Activated T-helper 1 cell treated with anti-CD3 and anti-CD28 coated beads, Interleukin-12 subunit alpha, Interleukin-12 subunit beta, Interleukin-2, Interleukin-4 antibody, amounts not matched to agents 30 ng/mL and 10 ng/mL and 1 ng/mL, durations not matched to agents 14 hours and 24 hours and 36 hours (primary cell): ENCODE measurements around the gene SYNJ2. TPM values are rescaled to one million over a fixed set of nuclear protein-coding genes. Genes with fewer than 3 reads are reported as not detected.

Experiments
- DNase-seq: peaks from one replicate; pipeline ENCODE4 v3.0.0; 2021; ENCODE audit warnings: low spot score
- H3K27ac Mint-ChIP-seq: one replicate; pipeline ENCODE4 v1.8.0; 2021; ENCODE audit warnings: mild to moderate bottlenecking, mixed read lengths
- H3K27me3 Mint-ChIP-seq: one replicate; pipeline ENCODE4 v1.8.0; 2022; ENCODE audit warnings: mild to moderate bottlenecking, moderate library complexity, mixed read lengths; ENCODE audit not compliant: insufficient read depth
- H3K36me3 Mint-ChIP-seq: one replicate; pipeline ENCODE4 v1.8.0; 2021; ENCODE audit warnings: low read depth, mixed read lengths
- H3K4me1 Mint-ChIP-seq: one replicate; pipeline ENCODE4 v1.8.0; 2021; ENCODE audit warnings: low read depth, mixed read lengths
- H3K4me3 Mint-ChIP-seq: one replicate; pipeline ENCODE4 v1.8.0; 2021; ENCODE audit warnings: mild to moderate bottlenecking, moderate library complexity, mixed read lengths
- H3K9me3 Mint-ChIP-seq: one replicate; pipeline ENCODE4 v1.8.0; 2021; ENCODE audit warnings: mixed read lengths
- intact Hi-C: fragments of 100-400 bp; cut with micrococcal nuclease; formaldehyde crosslinking; loops from one replicate; pipeline ENCODE4 v1.15.1; 2024
- total RNA-seq: library from RNA; stranded (reverse); gene quantifications from 2 replicates; pipeline ENCODE4 v1.2.3, GENCODE V29; 2022

The SYNJ2 gene
- total RNA-seq, 1 donor from 2014 or later, result 31.2 TPM

- Mint-ChIP-seq H3K4me3 (no peak overlapping the region), H3K9me3 (no peaks in the 10 kb centered on the region), H3K4me1 (peaks cover 50% of the 10 kb centered on the region), H3K27ac (no peak overlapping the region), H3K36me3 (peaks cover 43% of the 10 kb centered on the region), H3K27me3 (no peaks in the 10 kb centered on the region)
- intact Hi-C loops, result no loop called here
- no peak for DNase-seq
Observed at GRCh38 chr6:158068156-158068892, 86.7 kb downstream of the SYNJ2 start.

GRCh38 chr6:158068893-158069799 lies 87.5 kb downstream of the SYNJ2 start:
- intact Hi-C loops, result no loop called here
- Mint-ChIP-seq H3K36me3 (peaks cover 51% of the 10 kb centered on the region), H3K27me3 (no peaks in the 10 kb centered on the region), H3K9me3 (no peaks in the 10 kb centered on the region), H3K4me3 (peak overlapping the region; percentile 22), H3K27ac (peak overlapping the region; percentile 40), H3K4me1 (peaks cover 56% of the 10 kb centered on the region)
- no peak for DNase-seq

- H3K4me1 Mint-ChIP-seq, result peaks cover 60% of the 10 kb centered on the region
- no peak for DNase-seq
- H3K9me3 Mint-ChIP-seq, result no peaks in the 10 kb centered on the region
- peak overlapping the region; percentile 29 for H3K27ac Mint-ChIP-seq
- no peaks in the 10 kb centered on the region for H3K27me3 Mint-ChIP-seq
- peaks cover 55% of the 10 kb centered on the region for H3K36me3 Mint-ChIP-seq
- intact Hi-C loops, result no loop called here
- H3K4me3 Mint-ChIP-seq, result no peak overlapping the region
Observed at GRCh38 chr6:158069800-158070195, 88.1 kb downstream of the SYNJ2 start.

DNA sequence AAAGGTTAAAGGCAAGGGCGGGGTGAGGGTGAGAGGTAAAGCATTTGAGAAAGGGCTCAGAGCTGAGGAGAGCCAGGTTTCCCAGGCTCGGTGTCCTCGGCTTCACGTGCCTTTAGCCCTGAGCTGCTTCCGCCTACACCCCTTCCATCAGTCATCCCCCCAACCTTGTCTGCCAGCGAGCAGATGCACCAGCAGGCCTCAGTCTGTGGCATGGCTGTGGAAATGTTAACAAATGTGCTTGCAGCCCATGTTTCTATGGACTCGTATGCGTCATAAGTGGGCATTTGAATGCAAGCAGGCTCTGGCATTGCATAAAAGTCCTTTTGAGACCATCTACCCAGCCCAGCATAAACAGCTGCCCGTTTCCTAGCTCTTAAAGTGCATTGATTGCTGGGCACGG lies 88.8 kb downstream of the SYNJ2 start:
- DNase-seq, result no peak
- Mint-ChIP-seq H3K27ac (no peak overlapping the region), H3K27me3 (no peaks in the 10 kb centered on the region), H3K36me3 (peaks cover 58% of the 10 kb centered on the region), H3K4me3 (no peak overlapping the region), H3K4me1 (peaks cover 60% of the 10 kb centered on the region), H3K9me3 (no peaks in the 10 kb centered on the region)
- intact Hi-C loops, result no loop called here

- intact Hi-C loops, result loop anchor here (1.0 to 2.0 kb wide), 5 partner anchors 45 to 757 kb away; no protein-coding TSS in a partner anchor
- Mint-ChIP-seq H3K36me3 (peaks cover 60% of the 10 kb centered on the region), H3K9me3 (no peaks in the 10 kb centered on the region), H3K27ac (peak overlapping the region; percentile 70), H3K27me3 (no peaks in the 10 kb centered on the region), H3K4me1 (peaks cover 60% of the 10 kb centered on the region), H3K4me3 (no peak overlapping the region)
- DNase-seq, result no peak
Observed at GRCh38 chr6:158071121-158072082, 89.7 kb downstream of the SYNJ2 start.

GRCh38 chr6:158072083-158072721 lies 90.5 kb downstream of the SYNJ2 start:
- peak overlapping the region; percentile 70 for H3K27ac Mint-ChIP-seq

DNA sequence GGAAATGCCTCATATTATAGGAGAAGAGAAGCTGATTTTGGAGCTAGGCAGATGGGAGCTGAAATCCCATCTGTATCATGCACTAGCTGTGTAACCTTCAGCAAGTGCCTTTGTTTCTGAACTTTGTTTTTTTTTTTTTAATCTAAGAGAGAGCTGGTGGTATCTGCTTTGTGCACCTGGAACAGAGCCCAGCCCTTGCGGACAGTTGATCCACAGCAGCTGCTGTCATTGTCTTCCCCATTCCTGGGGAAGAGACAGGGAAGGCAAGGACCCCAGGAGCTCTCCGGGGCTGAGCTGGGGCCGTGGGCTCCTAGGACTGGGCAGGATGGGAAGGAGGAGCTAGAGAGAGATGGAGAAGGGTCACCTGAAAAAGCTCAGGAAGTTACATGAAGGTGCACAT lies 92.1 kb downstream of the SYNJ2 start:
- H3K4me3 Mint-ChIP-seq, result no peak overlapping the region
- no peaks in the 10 kb centered on the region for H3K9me3 Mint-ChIP-seq
- H3K36me3 Mint-ChIP-seq, result peaks cover 62% of the 10 kb centered on the region
- no peaks in the 10 kb centered on the region for H3K27me3 Mint-ChIP-seq
- no peak overlapping the region for H3K27ac Mint-ChIP-seq
- intact Hi-C loops, result loop anchor here (2.0 kb wide), 2 partner anchors 133 to 759 kb away; no protein-coding TSS in a partner anchor
- H3K4me1 Mint-ChIP-seq, result peaks cover 39% of the 10 kb centered on the region
- DNase-seq, result no peak

More at GRCh38 chr6:158072083-158072721, 90.5 kb downstream of the SYNJ2 start:
- DNase-seq, result peak; percentile 60
- intact Hi-C loops, result loop anchor here (1.0 to 2.0 kb wide), 5 partner anchors 46 to 757 kb away; no protein-coding TSS in a partner anchor
- Mint-ChIP-seq H3K4me1 (peaks cover 55% of the 10 kb centered on the region), H3K4me3 (no peak overlapping the region), H3K27me3 (no peaks in the 10 kb centered on the region), H3K36me3 (peaks cover 59% of the 10 kb centered on the region), H3K9me3 (no peaks in the 10 kb centered on the region)

GRCh38 chr6:158076548-158076947 lies 94.9 kb downstream of the SYNJ2 start:
- H3K27ac Mint-ChIP-seq, result no peak overlapping the region
- no peaks in the 10 kb centered on the region for H3K27me3 Mint-ChIP-seq
- no peak for DNase-seq
- no peaks in the 10 kb centered on the region for H3K9me3 Mint-ChIP-seq
- peaks cover 19% of the 10 kb centered on the region for H3K4me1 Mint-ChIP-seq
- intact Hi-C loops, result no loop called here
- H3K4me3 Mint-ChIP-seq, result no peak overlapping the region
- H3K36me3 Mint-ChIP-seq, result peaks cover 54% of the 10 kb centered on the region

DNA sequence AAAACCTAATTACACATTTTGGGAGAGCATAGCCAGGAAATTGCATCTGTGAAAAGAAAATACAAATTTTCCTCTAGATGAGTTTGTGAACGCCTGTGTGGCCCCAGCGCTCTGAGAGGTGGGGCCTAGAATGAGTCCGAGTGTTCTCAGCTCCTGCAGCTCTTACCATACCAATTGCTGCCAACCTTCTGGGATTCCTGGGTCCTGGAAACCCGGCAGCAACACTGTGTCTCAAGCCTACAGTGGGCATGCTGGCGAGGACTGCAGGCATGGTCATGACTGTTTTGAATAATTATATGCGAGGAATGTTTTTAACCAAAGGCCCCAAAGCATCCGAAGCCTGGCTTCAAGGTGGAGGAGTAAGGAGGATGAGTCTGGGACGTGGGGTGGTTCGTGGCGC lies 96.0 kb downstream of the SYNJ2 start:
- H3K4me3 Mint-ChIP-seq, result no peak overlapping the region
- H3K36me3 Mint-ChIP-seq, result peaks cover 52% of the 10 kb centered on the region
- peaks cover 10% of the 10 kb centered on the region for H3K4me1 Mint-ChIP-seq
- H3K27ac Mint-ChIP-seq, result no peak overlapping the region
- H3K9me3 Mint-ChIP-seq, result no peaks in the 10 kb centered on the region
- no peaks in the 10 kb centered on the region for H3K27me3 Mint-ChIP-seq
- intact Hi-C loops, result no loop called here
- no peak for DNase-seq

DNA sequence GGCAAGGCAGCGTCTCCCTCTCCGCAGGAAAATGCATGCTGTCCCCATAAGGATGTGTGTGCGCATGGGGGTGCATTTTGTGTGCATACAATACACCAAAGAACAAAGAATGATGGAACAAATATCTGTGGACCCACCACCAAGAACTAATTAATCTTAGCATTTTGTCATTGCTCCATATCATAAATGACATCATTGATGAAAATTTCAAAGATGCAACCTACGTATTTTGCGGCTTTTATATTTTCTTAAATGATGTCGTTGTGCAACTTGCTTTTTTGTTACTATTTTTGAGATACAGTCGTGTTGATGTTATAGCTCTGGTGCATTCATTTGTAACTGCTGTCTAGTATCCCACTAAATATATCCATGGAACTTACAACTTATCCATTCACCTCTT lies 96.7 kb downstream of the SYNJ2 start:
- no peaks in the 10 kb centered on the region for H3K9me3 Mint-ChIP-seq
- intact Hi-C loops, result no loop called here

DNA sequence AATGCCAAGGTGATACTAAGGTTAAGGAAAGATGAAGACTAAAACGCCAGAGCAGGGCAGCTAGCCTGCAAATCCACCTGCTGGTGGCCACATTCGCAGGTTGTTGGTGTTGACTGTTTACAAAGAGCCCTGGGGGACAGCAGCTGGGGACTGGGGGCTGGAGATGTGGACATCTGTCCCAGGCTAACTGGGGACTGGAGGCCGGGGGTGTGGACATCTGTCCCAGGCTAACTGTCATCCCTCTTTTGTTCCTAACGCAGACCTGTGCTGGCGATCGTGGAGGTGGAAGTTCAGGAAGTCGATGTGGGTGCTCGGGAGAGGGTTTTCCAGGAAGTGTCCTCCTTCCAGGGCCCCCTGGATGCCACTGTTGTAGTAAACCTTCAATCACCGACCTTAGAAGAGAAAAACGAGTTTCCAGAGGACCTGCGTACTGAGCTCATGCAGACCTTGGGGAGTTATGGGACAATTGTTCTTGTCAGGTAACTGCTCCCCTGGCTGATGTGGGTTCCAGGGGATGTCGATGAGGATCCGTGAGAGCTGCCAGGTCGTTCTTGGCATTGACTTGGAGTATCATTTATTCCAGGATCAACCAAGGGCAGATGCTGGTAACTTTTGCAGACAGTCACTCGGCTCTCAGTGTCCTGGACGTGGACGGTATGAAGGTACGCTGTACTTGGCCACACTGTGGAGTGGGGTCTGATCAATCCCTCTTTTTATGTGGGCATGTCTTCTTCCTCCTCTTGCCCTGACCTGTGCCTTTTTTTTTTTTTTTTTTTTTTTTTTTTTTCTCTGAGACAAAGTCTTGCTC lies 99.4 kb downstream of the SYNJ2 start:
- H3K9me3 Mint-ChIP-seq, result no peaks in the 10 kb centered on the region
- intact Hi-C loops, result no loop called here
- H3K27ac Mint-ChIP-seq, result no peak overlapping the region
- no peaks in the 10 kb centered on the region for H3K27me3 Mint-ChIP-seq
- no peaks in the 10 kb centered on the region for H3K4me1 Mint-ChIP-seq
- no peak overlapping the region for H3K4me3 Mint-ChIP-seq
- peaks cover 59% of the 10 kb centered on the region for H3K36me3 Mint-ChIP-seq
- DNase-seq, result no peak

More for the DNA sequence above, 96.7 kb downstream of the SYNJ2 start:
- no peak for DNase-seq
- H3K4me1 Mint-ChIP-seq, result peaks cover 10% of the 10 kb centered on the region
- peaks cover 56% of the 10 kb centered on the region for H3K36me3 Mint-ChIP-seq
- H3K27ac Mint-ChIP-seq, result no peak overlapping the region
- no peak overlapping the region for H3K4me3 Mint-ChIP-seq
- H3K27me3 Mint-ChIP-seq, result no peaks in the 10 kb centered on the region
